ENCODE results near the gene STOX1.
A peak's percentile ranks its signal among the peaks of the same experiment; 100 is the strongest.

The STOX1 gene

DNA sequence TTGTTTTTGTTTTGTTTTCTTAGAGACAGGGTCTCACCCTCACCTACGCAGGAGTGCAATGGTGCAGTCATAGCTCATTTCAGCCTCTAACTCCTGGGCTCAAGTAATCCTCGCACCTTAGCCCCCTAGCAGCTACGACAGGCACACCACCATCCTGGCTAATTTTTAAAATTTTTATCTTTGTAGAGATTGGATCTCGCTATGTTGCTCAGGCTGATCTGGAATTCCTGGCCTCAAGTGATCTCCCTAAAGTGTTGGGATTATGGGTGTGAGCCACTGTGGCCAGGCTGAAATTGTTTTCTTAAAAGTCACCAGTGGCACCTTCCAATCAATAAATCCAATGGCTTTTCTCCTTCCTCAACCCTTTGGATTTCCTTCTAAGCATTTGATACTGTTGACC is 52.9 kb downstream of the STOX1 start:
- no peak for TF ChIP-seq CTCF (IDR thresholded peaks at IDR 0.05; ENCODE audit: borderline replicate concordance, insufficient read depth, low read depth, low read length)
- H3K4me3 ChIP-seq (ENCODE audit: low read depth, low read length): no peak overlapping the region

DNA sequence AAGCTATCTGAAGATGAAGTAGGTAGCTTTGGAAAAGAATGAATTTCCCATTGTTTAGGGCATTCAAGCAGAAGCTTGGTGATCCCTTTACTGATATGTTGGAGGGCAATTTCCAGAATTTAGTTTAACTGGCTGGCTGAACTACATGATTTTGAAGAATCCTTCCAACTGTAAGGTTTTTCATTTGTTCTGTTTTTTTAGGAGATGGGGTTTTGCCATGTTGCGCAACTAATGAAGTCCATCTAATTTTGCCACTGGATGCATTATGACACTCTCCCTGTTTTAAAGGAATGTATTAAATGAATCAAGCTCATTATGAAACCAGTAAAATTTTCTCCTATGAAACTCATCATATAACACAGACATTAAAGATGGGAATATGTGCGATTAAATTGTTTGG is 67.7 kb downstream of the STOX1 start:
- no peak overlapping the region for H3K4me3 ChIP-seq (ENCODE audit: low read depth, low read length)
- TF ChIP-seq CTCF (IDR thresholded peaks at IDR 0.05; ENCODE audit: borderline replicate concordance, insufficient read depth, low read depth, low read length): no peak

DNA sequence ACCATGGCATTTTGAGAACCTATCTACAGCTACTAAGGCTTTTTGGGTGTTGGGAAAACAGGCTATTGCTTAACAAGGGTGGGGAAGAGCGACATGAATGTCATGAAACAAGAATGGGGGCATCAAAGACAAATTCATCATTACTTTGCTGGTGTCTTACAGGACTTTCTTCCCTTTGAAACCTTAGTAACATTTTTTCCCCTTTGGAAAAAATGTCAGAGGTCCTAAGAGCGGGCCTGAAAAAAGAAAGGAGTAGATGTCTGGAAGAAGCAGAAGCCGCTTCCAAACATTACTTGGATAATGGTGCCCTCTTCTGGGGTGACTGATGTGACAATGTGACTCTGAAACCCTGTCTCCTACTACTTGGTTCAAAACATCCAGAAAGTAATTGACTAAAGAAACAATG is 70.0 kb downstream of the STOX1 start:
- TF ChIP-seq CTCF (IDR thresholded peaks at IDR 0.05; ENCODE audit: borderline replicate concordance, insufficient read depth, low read depth, low read length): peak; percentile 30; the same call in 1 of the 2 replicates
- H3K4me3 ChIP-seq (ENCODE audit: low read depth, low read length): no peak overlapping the region

- H3K4me3 ChIP-seq (ENCODE audit: low read depth, low read length): no peak overlapping the region
- TF ChIP-seq CTCF (IDR thresholded peaks at IDR 0.05; ENCODE audit: borderline replicate concordance, insufficient read depth, low read depth, low read length): no peak
These were observed 71.9 kb downstream of the STOX1 start for GRCh38 chr10:68899186-68899745.

- peak overlapping the region; percentile 65 for H3K4me3 ChIP-seq (ENCODE audit: low read depth, low read length)
- no peak for TF ChIP-seq CTCF (IDR thresholded peaks at IDR 0.05; ENCODE audit: borderline replicate concordance, insufficient read depth, low read depth, low read length)
These were observed 73.2 kb downstream of the STOX1 start for GRCh38 chr10:68900427-68901104.

DNA sequence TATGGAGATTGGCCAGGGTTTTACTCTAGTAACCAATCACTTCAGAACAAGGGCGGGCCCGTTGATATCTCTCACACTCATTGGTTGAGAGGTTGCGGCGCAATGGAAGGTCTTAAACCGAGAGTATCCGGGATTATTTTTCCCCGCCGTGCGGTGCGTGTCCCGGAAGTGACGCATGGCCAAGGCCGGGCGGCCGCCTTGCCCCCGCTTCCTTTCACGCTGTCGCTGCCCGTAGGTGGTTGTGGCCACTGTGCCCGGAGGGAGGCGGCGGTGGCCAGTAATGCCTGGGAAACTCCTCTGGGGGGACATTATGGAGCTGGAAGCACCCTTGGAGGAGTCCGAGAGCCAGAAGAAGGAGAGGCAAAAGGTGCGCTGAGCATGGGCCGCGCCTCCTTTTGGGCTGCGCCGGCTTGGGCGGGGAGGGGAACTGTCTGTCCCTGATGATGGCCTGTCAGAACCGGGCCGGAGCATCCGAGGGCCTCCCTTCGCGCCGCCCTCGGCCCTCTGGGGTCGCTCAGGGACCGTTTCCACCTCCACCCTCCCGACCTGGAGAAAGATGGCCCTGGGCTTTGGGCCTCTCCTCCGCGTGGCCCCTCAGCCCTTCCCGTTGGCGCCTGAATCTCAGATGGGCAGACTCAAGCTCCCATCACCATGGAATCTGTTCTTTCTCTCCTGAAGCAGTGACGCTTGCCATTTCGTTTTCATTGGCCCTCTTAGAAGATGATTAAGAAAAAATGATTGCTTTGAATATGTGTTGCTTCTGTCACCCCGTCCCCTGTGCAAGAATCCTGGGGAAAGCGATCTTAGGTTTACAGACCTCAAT is 74.0 kb downstream of the STOX1 start, which contains the start of gene DDX50:
Gene DDX50 (plus strand): TSS at position 211 of the 823 bp plus-strand sequence. CDS start 70 bp downstream, at position 281.
- no peak for TF ChIP-seq CTCF (IDR thresholded peaks at IDR 0.05; ENCODE audit: borderline replicate concordance, insufficient read depth, low read depth, low read length)
- peak within 1 kb of the TSS; percentile 89 for H3K4me3 ChIP-seq (ENCODE audit: low read depth, low read length)

Data from GM12875 (cell line).